Spleen (tissue), 7 donors: Measurements from ENCODE around the gene STAT3.
"Not testable (repeated sequence)": the region's sequence is repeated elsewhere in the genome, so short reads cannot be mapped to it uniquely, and the experiment has no call there.

Source experiments
- CTCF ChIP-seq, 11 experiments: fragments of 200-600 bp in 7 of 11; fragments of 450-650 bp in 4 of 11; sonication (generic) in 4 of 11; IDR thresholded peaks in 8 of 11; conservative IDR thresholded peaks in 3 of 11; 1 replicate in 7 of 11; 2 replicates in 4 of 11; pipeline versions ENCODE4 v1.4.0 to v1.8.0; 2016 to 2021; ENCODE audit warnings: antibody characterized with exemption in 11 of 11, inconsistent platforms in 4 of 11, mild to moderate bottlenecking in 1 of 11
- POLR2AphosphoS5 ChIP-seq, 3 donors: sonication (generic); formaldehyde crosslinking; IDR thresholded peaks; one replicate each; pipeline ENCODE4 v1.5.1; 2017; ENCODE audit warnings: antibody characterized with exemption in 3 of 3
- donor health status: DM: no; HTN: no; CAD: no; lungs with moderate emphysema.
- donor health status: DM: no; HTN: no; CAD: no.
- donor health status: DM: no; HTN: no; CAD: no.

- TF ChIP-seq CTCF (IDR thresholded peaks at IDR 0.05 in 8 of 11, conservative IDR thresholded peaks at IDR 0.05 in 3 of 11); POLR2AphosphoS5 (IDR thresholded peaks at IDR 0.05): not testable (repeated sequence)
Measured at GRCh38 chr17:42299913-42300312, 88.3 kb downstream of the STAT3 start.
